ENCODE measurements around the gene ZNF827.

Gene ZNF827

GRCh38 chr4:145870155-145871020 is 68.2 kb downstream of the ZNF827 start:
- ATAC-seq: peak; percentile 31
- TF ChIP-seq OSR1 (CRISPR knock-in tag; IDR thresholded peaks at IDR 0.05) (no peak), RARB (CRISPR knock-in tag; IDR thresholded peaks at IDR 0.05) (no peak), ZNF8 (CRISPR knock-in tag; IDR thresholded peaks at IDR 0.05) (no peak), ZFP3 (CRISPR knock-in tag; IDR thresholded peaks at IDR 0.05) (no peak), GLIS3 (CRISPR knock-in tag; IDR thresholded peaks at IDR 0.05) (no peak), ISL1 (CRISPR knock-in tag; IDR thresholded peaks at IDR 0.05) (no peak), ARNTL (CRISPR knock-in tag; IDR thresholded peaks at IDR 0.05; ENCODE audit: borderline replicate concordance, low read depth) (no peak), TSHZ2 (CRISPR knock-in tag; IDR thresholded peaks at IDR 0.05) (no peak), ZNF70 (CRISPR knock-in tag; IDR thresholded peaks at IDR 0.05) (no peak), TCF4 (CRISPR knock-in tag; IDR thresholded peaks at IDR 0.05; ENCODE audit: borderline replicate concordance) (no peak), PPARA (CRISPR knock-in tag; IDR thresholded peaks at IDR 0.05; ENCODE audit: borderline replicate concordance) (no peak), ZC3H10 (CRISPR knock-in tag; IDR thresholded peaks at IDR 0.05) (no peak), CSRNP3 (CRISPR knock-in tag; IDR thresholded peaks at IDR 0.05) (no peak)

GRCh38 chr4:145868637-145869409 is 69.8 kb downstream of the ZNF827 start:
- peak; percentile 78 for ATAC-seq

GRCh38 chr4:145867406-145867805 is 71.2 kb downstream of the ZNF827 start:
- no peak for ATAC-seq
- TF ChIP-seq TOX (CRISPR knock-in tag; IDR thresholded peaks at IDR 0.05; ENCODE audit: borderline replicate concordance) (no peak), OSR1 (CRISPR knock-in tag; IDR thresholded peaks at IDR 0.05) (no peak), SNAI2 (CRISPR knock-in tag; IDR thresholded peaks at IDR 0.05) (no peak), POU6F1 (CRISPR knock-in tag; IDR thresholded peaks at IDR 0.05; ENCODE audit: borderline replicate concordance, low read depth) (no peak), ESRRG (CRISPR knock-in tag; IDR thresholded peaks at IDR 0.05) (no peak), ZNF8 (CRISPR knock-in tag; IDR thresholded peaks at IDR 0.05) (no peak), CSRNP3 (CRISPR knock-in tag; IDR thresholded peaks at IDR 0.05) (no peak), BACH2 (CRISPR knock-in tag; IDR thresholded peaks at IDR 0.05; ENCODE audit: borderline replicate concordance) (no peak), ISL1 (CRISPR knock-in tag; IDR thresholded peaks at IDR 0.05) (no peak), ARNTL (CRISPR knock-in tag; IDR thresholded peaks at IDR 0.05; ENCODE audit: borderline replicate concordance, low read depth) (no peak), CSDC2 (CRISPR knock-in tag; IDR thresholded peaks at IDR 0.05) (no peak)

More at GRCh38 chr4:145868637-145869409, 69.8 kb downstream of the ZNF827 start:
- TF ChIP-seq TOX (CRISPR knock-in tag; IDR thresholded peaks at IDR 0.05; ENCODE audit: borderline replicate concordance): no peak
- TF ChIP-seq BACH2 (CRISPR knock-in tag; IDR thresholded peaks at IDR 0.05; ENCODE audit: borderline replicate concordance): no peak
- TF ChIP-seq TCF4 (CRISPR knock-in tag; IDR thresholded peaks at IDR 0.05; ENCODE audit: borderline replicate concordance): peak; percentile 65; the same call in 1 of the 2 replicates
- TF ChIP-seq CSRNP3 (CRISPR knock-in tag; IDR thresholded peaks at IDR 0.05): 0 out of 2 replicates have a peak, but pooled peaks have one; percentile 32
- TF ChIP-seq PATZ1 (CRISPR knock-in tag; IDR thresholded peaks at IDR 0.05; ENCODE audit: borderline replicate concordance): peak; percentile 19; the same call in 1 of the 2 replicates
- TF ChIP-seq ISL1 (CRISPR knock-in tag; IDR thresholded peaks at IDR 0.05): peak; percentile 83
- TF ChIP-seq SNAI2 (CRISPR knock-in tag; IDR thresholded peaks at IDR 0.05): no peak
